Measurements from ENCODE around the gene OSBPL10.
"Not testable (repeated sequence)": the region's sequence is repeated elsewhere in the genome, so short reads cannot be mapped to it uniquely, and the experiment has no call there.

GRCh38 chr3:31783851-31784250 lies 197.2 kb downstream of the OSBPL10 start:
- not testable (repeated sequence) for TF ChIP-seq CTCF, POLR2A (IDR thresholded peaks at IDR 0.05)

Data from ovary (tissue), 3 donors.